HEK293T (cell line): ENCODE data around the gene FGGY.

Experiments used
- CTCF ChIA-PET: fragments of 350-600 bp; formaldehyde crosslinking; extraction: SDS; loops from one replicate; lab custom pipeline; 2021; ENCODE audit warnings: antibody characterized with exemption, inconsistent platforms; lab: Yijun Ruan, JAX
- POLR2A ChIA-PET: fragments of 350-600 bp; formaldehyde crosslinking; extraction: SDS; loops from one replicate; lab custom pipeline; 2020; ENCODE audit warnings: antibody characterized with exemption, inconsistent platforms; lab: Yijun Ruan, JAX
- DNase-seq: peaks from one replicate; pipeline ENCODE4 v3.0.0; 2012; ENCODE audit warnings: mixed read lengths; ENCODE audit errors: extremely low spot score
- ARNT ChIP-seq: fragments of 450-650 bp; IDR thresholded peaks from 2 replicates; pipeline ENCODE4 v1.6.1; 2017; ENCODE audit warnings: mild to moderate bottlenecking
- BHLHE40 ChIP-seq: fragments of 450-650 bp; IDR thresholded peaks from 2 replicates; pipeline ENCODE4 v1.6.1; 2016; ENCODE audit warnings: mild to moderate bottlenecking, moderate library complexity, borderline replicate concordance
- CTBP1 ChIP-seq: fragments of 450-650 bp; IDR thresholded peaks from 2 replicates; pipeline ENCODE4 v1.6.1; 2016; ENCODE audit warnings: borderline replicate concordance
- ELF4 ChIP-seq: fragments of 450-650 bp; IDR thresholded peaks from 2 replicates; pipeline ENCODE4 v1.6.1; 2017; ENCODE audit warnings: antibody characterized with exemption
- FOXA1 ChIP-seq: fragments of 450-650 bp; IDR thresholded peaks from 2 replicates; pipeline ENCODE4 v1.6.1; 2016; ENCODE audit warnings: mild to moderate bottlenecking
- FOXK2 ChIP-seq: fragments of 450-650 bp; IDR thresholded peaks from 2 replicates; pipeline ENCODE4 v1.6.1; 2016; ENCODE audit warnings: mild to moderate bottlenecking
- FOXM1 ChIP-seq: fragments of 450-650 bp; IDR thresholded peaks from 2 replicates; pipeline ENCODE4 v1.6.1; 2017; ENCODE audit warnings: mild to moderate bottlenecking, borderline replicate concordance
- HDGF ChIP-seq: fragments of 450-650 bp; IDR thresholded peaks from 2 replicates; pipeline ENCODE4 v1.6.1; 2017; ENCODE audit warnings: antibody characterized with exemption, borderline replicate concordance
- L3MBTL2 ChIP-seq: fragments of 450-650 bp; conservative IDR thresholded peaks from 2 replicates; pipeline ENCODE4 v1.6.1; 2016; ENCODE audit warnings: mild to moderate bottlenecking
- LEF1 ChIP-seq: fragments of 450-650 bp; IDR thresholded peaks from 2 replicates; pipeline ENCODE4 v1.6.1; 2017; ENCODE audit warnings: mild to moderate bottlenecking, borderline replicate concordance
- NFRKB ChIP-seq: fragments of 450-650 bp; IDR thresholded peaks from 2 replicates; pipeline ENCODE4 v1.6.1; 2016; ENCODE audit warnings: mild to moderate bottlenecking, moderate library complexity
- SP1 ChIP-seq: fragments of 450-650 bp; IDR thresholded peaks from 2 replicates; pipeline ENCODE4 v1.6.1; 2017
- SUZ12 ChIP-seq: fragments of 450-650 bp; IDR thresholded peaks from 2 replicates; pipeline ENCODE4 v1.6.1; 2016; ENCODE audit warnings: mild to moderate bottlenecking
- TARDBP ChIP-seq: fragments of 450-650 bp; IDR thresholded peaks from 2 replicates; pipeline ENCODE4 v1.6.1; 2016
- ZNF384 ChIP-seq: fragments of 450-650 bp; IDR thresholded peaks from 2 replicates; pipeline ENCODE4 v1.6.1; 2016
- TF ChIP-seq, protein P1 (sequence below): fragments of 450-650 bp; IDR thresholded peaks from 2 replicates; pipeline ENCODE4 v1.6.1; 2016

The FGGY gene

GRCh38 chr1:59750328-59751003 lies 453.6 kb downstream of the FGGY start:
- TF ChIP-seq L3MBTL2 (no peak), LEF1 (no peak), HDGF (no peak), TARDBP (no peak), FOXA1 (no peak), CTBP1 (no peak), NFRKB (no peak), BHLHE40 (no peak), ARNT (no peak), FOXK2 (no peak), SP1 (no peak), SUZ12 (no peak), ELF4 (no peak), ZNF384 (no peak), FOXM1 (no peak)
- TF ChIP-seq, protein P1, sequence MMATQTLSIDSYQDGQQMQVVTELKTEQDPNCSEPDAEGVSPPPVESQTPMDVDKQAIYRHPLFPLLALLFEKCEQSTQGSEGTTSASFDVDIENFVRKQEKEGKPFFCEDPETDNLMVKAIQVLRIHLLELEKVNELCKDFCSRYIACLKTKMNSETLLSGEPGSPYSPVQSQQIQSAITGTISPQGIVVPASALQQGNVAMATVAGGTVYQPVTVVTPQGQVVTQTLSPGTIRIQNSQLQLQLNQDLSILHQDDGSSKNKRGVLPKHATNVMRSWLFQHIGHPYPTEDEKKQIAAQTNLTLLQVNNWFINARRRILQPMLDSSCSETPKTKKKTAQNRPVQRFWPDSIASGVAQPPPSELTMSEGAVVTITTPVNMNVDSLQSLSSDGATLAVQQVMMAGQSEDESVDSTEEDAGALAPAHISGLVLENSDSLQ: no peak
- POLR2A ChIA-PET: interaction anchor here (1.9 kb wide), 1 partner anchor 967 kb away, joined by 5 read pairs; the partner anchor contains the start of gene JUN
- no peak for DNase-seq
- CTCF ChIA-PET: no interaction called here

- TF ChIP-seq ARNT: no peak
- no peak for TF ChIP-seq FOXM1
- no peak for TF ChIP-seq ELF4
- TF ChIP-seq, protein P1: no peak
- TF ChIP-seq SUZ12: no peak
- no peak for TF ChIP-seq FOXA1
- no peak for TF ChIP-seq HDGF
- no peak for TF ChIP-seq TARDBP
- no peak for TF ChIP-seq LEF1
- TF ChIP-seq CTBP1: no peak
- TF ChIP-seq ZNF384: no peak
- TF ChIP-seq NFRKB: no peak
- TF ChIP-seq BHLHE40: no peak
- no peak for TF ChIP-seq L3MBTL2
- TF ChIP-seq SP1: no peak
- TF ChIP-seq FOXK2: no peak
- ChIA-PET POLR2A (interaction anchor here (1.9 kb wide), 1 partner anchor 967 kb away, joined by 5 read pairs; the partner anchor contains the start of gene JUN), CTCF (no interaction called here)
- no peak for DNase-seq
These were observed 454.1 kb downstream of the FGGY start for GRCh38 chr1:59751004-59751395.

GRCh38 chr1:59751801-59752200 lies 454.9 kb downstream of the FGGY start:
- POLR2A ChIA-PET: interaction anchor here (1.9 kb wide), 1 partner anchor 968 kb away, joined by 5 read pairs; the partner anchor contains the start of gene JUN
- TF ChIP-seq ZNF384 (no peak), ARNT (no peak), FOXA1 (no peak), L3MBTL2 (no peak), BHLHE40 (no peak), SUZ12 (no peak), LEF1 (no peak), CTBP1 (no peak), SP1 (no peak), NFRKB (no peak), FOXM1 (no peak), ELF4 (no peak), HDGF (no peak)
- TF ChIP-seq, protein P1: no peak
- DNase-seq: no peak
- CTCF ChIA-PET: no interaction called here

DNA sequence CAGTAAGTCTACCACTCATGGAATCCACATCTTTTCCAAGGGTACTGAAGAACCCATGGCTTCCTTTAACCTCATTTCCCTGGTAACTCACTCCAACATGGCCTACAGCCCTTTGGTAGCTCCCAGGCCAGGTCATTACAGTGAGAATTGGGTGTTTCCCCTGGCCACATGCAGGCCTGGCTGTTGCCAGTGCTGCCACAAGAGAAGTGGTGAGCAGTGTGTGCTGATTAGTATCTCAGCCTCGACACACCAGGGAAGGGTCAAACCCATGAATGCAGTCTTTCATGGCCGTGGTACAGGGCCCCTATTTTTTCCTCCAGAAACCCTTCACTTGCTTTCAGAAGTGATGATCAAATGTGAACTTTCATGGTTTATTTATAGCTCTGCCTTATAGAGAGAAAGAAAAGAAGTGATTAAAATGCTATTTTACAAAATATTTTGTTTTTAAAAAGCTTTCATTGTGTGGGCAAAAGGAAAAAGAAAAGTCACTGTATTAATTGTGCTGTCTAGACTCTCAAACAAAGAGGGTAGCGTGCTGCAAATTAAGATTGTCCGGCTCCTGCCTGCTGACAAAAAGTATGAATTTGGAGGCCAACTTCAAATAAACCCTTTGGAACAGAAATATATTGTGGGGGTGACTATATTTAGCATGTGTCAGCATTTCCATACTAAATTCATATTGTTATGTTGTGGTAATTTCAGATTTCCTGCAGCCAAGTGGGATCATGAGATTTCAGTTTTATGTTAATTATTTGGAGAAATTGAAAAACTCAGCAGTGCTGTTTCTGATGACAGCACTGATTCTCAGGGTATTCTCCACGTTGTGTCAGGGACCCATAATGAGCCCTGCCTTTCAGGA lies 455.9 kb downstream of the FGGY start:
- POLR2A ChIA-PET: no interaction called here
- no peak for TF ChIP-seq NFRKB
- no peak for TF ChIP-seq TARDBP
- no peak for TF ChIP-seq SP1
- TF ChIP-seq FOXA1: no peak
- TF ChIP-seq ARNT: no peak
- TF ChIP-seq, protein P1: no peak
- TF ChIP-seq BHLHE40: no peak
- no peak for TF ChIP-seq SUZ12
- TF ChIP-seq L3MBTL2: no peak
- TF ChIP-seq FOXM1: no peak
- no peak for TF ChIP-seq ZNF384
- TF ChIP-seq HDGF: no peak
- TF ChIP-seq FOXK2: no peak
- no peak for TF ChIP-seq LEF1
- no peak for TF ChIP-seq CTBP1
- TF ChIP-seq ELF4: no peak
- no peak for DNase-seq
- CTCF ChIA-PET: no interaction called here
